ENCODE measurements around the gene PDGFRB. TPM values are rescaled to one million over a fixed set of nuclear protein-coding genes. Genes with fewer than 3 reads are reported as not detected.

Gene PDGFRB
- total RNA-seq, 1 experiment from 2014 or later, result 1.8 TPM

DNA sequence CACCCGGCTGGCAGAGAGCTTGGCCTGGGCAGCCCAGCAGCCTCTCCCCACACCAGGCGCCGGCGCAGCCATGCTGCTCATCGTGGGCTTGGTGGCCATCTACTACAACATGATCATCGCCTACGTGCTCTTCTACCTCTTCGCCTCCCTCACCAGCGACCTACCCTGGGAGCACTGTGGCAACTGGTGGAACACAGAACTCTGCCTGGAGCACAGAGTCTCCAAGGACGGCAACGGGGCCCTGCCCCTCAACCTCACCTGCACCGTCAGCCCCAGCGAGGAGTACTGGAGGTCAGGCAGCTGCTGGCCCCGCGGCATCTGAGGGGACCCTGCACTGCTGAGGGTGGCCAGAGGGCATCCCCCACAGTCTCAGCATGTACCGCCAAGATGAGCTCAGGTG lies 41.3 kb upstream of the PDGFRB start:
- in situ Hi-C loops (cut with HindIII; ENCODE audit: low pct_unique_long_range_greater_than_20kb, low sequenced_read_pairs) (no loop called here), intact Hi-C loops (cut with micrococcal nuclease; ENCODE audit: unreplicated experiment) (no loop called here)
- H3K36me3 ChIP-seq (ENCODE audit: control insufficient read depth, insufficient read depth, low read length), result no peaks in the 10 kb centered on the region
- ChIA-PET POLR2A (no interaction called here), CTCF (no interaction called here)
- DNase-seq (ENCODE audit: low read depth, low spot score) (no peak), ATAC-seq (no peak)
- TF ChIP-seq SIN3A (IDR thresholded peaks at IDR 0.05; ENCODE audit: borderline replicate concordance, insufficient read depth, low read depth, low read length) (no peak), TCF7L2 (IDR thresholded peaks at IDR 0.05; ENCODE audit: low read depth, low read length) (no peak), POLR2AphosphoS5 (IDR thresholded peaks at IDR 0.05; ENCODE audit: low read depth, low read length) (no peak)
- TF ChIP-seq, protein P1, sequence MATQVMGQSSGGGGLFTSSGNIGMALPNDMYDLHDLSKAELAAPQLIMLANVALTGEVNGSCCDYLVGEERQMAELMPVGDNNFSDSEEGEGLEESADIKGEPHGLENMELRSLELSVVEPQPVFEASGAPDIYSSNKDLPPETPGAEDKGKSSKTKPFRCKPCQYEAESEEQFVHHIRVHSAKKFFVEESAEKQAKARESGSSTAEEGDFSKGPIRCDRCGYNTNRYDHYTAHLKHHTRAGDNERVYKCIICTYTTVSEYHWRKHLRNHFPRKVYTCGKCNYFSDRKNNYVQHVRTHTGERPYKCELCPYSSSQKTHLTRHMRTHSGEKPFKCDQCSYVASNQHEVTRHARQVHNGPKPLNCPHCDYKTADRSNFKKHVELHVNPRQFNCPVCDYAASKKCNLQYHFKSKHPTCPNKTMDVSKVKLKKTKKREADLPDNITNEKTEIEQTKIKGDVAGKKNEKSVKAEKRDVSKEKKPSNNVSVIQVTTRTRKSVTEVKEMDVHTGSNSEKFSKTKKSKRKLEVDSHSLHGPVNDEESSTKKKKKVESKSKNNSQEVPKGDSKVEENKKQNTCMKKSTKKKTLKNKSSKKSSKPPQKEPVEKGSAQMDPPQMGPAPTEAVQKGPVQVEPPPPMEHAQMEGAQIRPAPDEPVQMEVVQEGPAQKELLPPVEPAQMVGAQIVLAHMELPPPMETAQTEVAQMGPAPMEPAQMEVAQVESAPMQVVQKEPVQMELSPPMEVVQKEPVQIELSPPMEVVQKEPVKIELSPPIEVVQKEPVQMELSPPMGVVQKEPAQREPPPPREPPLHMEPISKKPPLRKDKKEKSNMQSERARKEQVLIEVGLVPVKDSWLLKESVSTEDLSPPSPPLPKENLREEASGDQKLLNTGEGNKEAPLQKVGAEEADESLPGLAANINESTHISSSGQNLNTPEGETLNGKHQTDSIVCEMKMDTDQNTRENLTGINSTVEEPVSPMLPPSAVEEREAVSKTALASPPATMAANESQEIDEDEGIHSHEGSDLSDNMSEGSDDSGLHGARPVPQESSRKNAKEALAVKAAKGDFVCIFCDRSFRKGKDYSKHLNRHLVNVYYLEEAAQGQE (IDR thresholded peaks at IDR 0.05; ENCODE audit: insufficient read depth in 1 of 2, low read depth in 2 of 2, low read length in 1 of 2), result no peak
- TF ChIP-seq, protein P2, sequence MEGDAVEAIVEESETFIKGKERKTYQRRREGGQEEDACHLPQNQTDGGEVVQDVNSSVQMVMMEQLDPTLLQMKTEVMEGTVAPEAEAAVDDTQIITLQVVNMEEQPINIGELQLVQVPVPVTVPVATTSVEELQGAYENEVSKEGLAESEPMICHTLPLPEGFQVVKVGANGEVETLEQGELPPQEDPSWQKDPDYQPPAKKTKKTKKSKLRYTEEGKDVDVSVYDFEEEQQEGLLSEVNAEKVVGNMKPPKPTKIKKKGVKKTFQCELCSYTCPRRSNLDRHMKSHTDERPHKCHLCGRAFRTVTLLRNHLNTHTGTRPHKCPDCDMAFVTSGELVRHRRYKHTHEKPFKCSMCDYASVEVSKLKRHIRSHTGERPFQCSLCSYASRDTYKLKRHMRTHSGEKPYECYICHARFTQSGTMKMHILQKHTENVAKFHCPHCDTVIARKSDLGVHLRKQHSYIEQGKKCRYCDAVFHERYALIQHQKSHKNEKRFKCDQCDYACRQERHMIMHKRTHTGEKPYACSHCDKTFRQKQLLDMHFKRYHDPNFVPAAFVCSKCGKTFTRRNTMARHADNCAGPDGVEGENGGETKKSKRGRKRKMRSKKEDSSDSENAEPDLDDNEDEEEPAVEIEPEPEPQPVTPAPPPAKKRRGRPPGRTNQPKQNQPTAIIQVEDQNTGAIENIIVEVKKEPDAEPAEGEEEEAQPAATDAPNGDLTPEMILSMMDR (IDR thresholded peaks at IDR 0.05), result no peak
- H3K9me3 ChIP-seq (ENCODE audit: control insufficient read depth, insufficient read depth, low read depth, low read length), result no peaks in the 10 kb centered on the region
- no peak overlapping the region for H3K4me3 ChIP-seq (ENCODE audit: low read depth in 2 of 2, low read length in 2 of 2)
- no peak overlapping the region for H3K27ac ChIP-seq (ENCODE audit: low read length)
- peaks cover 3% of the 10 kb centered on the region; the same call in 1 of the 2 replicates for H3K27me3 ChIP-seq (ENCODE audit: control insufficient read depth, insufficient read depth, low read length)
- H3K4me1 ChIP-seq (ENCODE audit: control insufficient read depth, insufficient read depth, low read length), result no peaks in the 10 kb centered on the region
- no TSS peak for BruUV-seq (replicated peaks)

DNA sequence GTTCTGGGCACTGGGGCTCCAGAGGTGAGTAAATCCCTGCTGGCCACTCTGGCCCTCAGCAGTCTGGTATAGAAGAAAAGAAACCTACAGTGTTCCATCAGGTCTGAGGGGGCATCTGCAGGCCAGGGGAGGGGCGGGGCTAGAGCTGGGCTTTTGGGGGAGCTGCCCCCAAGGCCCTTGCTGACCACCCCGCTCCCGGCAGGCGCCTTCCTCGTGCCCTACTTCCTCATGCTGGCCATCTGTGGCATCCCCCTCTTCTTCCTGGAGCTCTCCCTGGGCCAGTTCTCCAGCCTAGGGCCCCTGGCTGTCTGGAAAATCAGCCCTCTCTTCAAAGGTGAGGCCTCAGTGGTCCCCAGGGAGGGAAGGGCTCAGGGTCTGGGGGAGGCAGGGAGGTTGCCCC lies 40.9 kb upstream of the PDGFRB start:
- intact Hi-C loops (cut with micrococcal nuclease; ENCODE audit: unreplicated experiment) (no loop called here), in situ Hi-C loops (cut with HindIII; ENCODE audit: low pct_unique_long_range_greater_than_20kb, low sequenced_read_pairs) (no loop called here)
- ChIA-PET CTCF (no interaction called here), POLR2A (no interaction called here)
- Histone ChIP-seq H3K4me1 (ENCODE audit: control insufficient read depth, insufficient read depth, low read length) (no peaks in the 10 kb centered on the region), H3K4me3 (ENCODE audit: low read depth in 2 of 2, low read length in 2 of 2) (no peak overlapping the region), H3K27me3 (ENCODE audit: control insufficient read depth, insufficient read depth, low read length) (0 out of 2 replicates have a peak, but pooled peaks cover 3% of the 10 kb centered on the region), H3K9me3 (ENCODE audit: control insufficient read depth, insufficient read depth, low read depth, low read length) (no peaks in the 10 kb centered on the region), H3K27ac (ENCODE audit: low read length) (no peak overlapping the region), H3K36me3 (ENCODE audit: control insufficient read depth, insufficient read depth, low read length) (no peaks in the 10 kb centered on the region)
- no peak for DNase-seq (ENCODE audit: low read depth, low spot score)
- no peak for ATAC-seq
- TF ChIP-seq POLR2AphosphoS5 (IDR thresholded peaks at IDR 0.05; ENCODE audit: low read depth, low read length) (no peak), SIN3A (IDR thresholded peaks at IDR 0.05; ENCODE audit: borderline replicate concordance, insufficient read depth, low read depth, low read length) (no peak), TCF7L2 (IDR thresholded peaks at IDR 0.05; ENCODE audit: low read depth, low read length) (no peak)
- TF ChIP-seq, protein P2 (IDR thresholded peaks at IDR 0.05), result no peak
- TF ChIP-seq, protein P1 (IDR thresholded peaks at IDR 0.05; ENCODE audit: insufficient read depth in 1 of 2, low read depth in 2 of 2, low read length in 1 of 2), result no peak
- no TSS peak for BruUV-seq (replicated peaks)
